HG03097 (cell line): ENCODE measurements around the gene ACAD8.

Experiments
- ATAC-seq: cut with Tn5 transposase; IDR thresholded peaks from one replicate; pipeline ENCODE4 v1.9.1; 2021; ENCODE audit not compliant: unreplicated experiment, low FRiP score

Gene ACAD8

GRCh38 chr11:134288486-134288885 is 35.1 kb downstream of the ACAD8 start:
- ATAC-seq: no peak

- ATAC-seq: no peak
Observed at GRCh38 chr11:134289167-134289566, 35.8 kb downstream of the ACAD8 start.

GRCh38 chr11:134289789-134290188 is 36.4 kb downstream of the ACAD8 start:
- ATAC-seq: no peak

- no peak for ATAC-seq
Observed at GRCh38 chr11:134290646-134291045, 37.3 kb downstream of the ACAD8 start.

GRCh38 chr11:134291196-134291595 is 37.8 kb downstream of the ACAD8 start:
- ATAC-seq: no peak

- ATAC-seq: no peak
Observed at GRCh38 chr11:134292661-134293060, 39.3 kb downstream of the ACAD8 start.

GRCh38 chr11:134293119-134294113 is 40.0 kb downstream of the ACAD8 start:
- no peak for ATAC-seq

GRCh38 chr11:134294664-134295063 is 41.3 kb downstream of the ACAD8 start:
- ATAC-seq: no peak

- no peak for ATAC-seq
Observed at GRCh38 chr11:134312223-134312622, 58.9 kb downstream of the ACAD8 start.

GRCh38 chr11:134312807-134313206 is 59.4 kb downstream of the ACAD8 start:
- ATAC-seq: no peak

- ATAC-seq: no peak
Observed at GRCh38 chr11:134313379-134313778, 60.0 kb downstream of the ACAD8 start.

GRCh38 chr11:134313821-134314607 is 60.6 kb downstream of the ACAD8 start:
- no peak for ATAC-seq
